Amniotic epithelial cell (primary cell): ENCODE data around the gene CPS1.

Experiments
- DNase-seq: peaks from one replicate; pipeline ENCODE4 v3.0.0-alpha.2; 2010; ENCODE audit warnings: low read depth

Gene CPS1

DNA sequence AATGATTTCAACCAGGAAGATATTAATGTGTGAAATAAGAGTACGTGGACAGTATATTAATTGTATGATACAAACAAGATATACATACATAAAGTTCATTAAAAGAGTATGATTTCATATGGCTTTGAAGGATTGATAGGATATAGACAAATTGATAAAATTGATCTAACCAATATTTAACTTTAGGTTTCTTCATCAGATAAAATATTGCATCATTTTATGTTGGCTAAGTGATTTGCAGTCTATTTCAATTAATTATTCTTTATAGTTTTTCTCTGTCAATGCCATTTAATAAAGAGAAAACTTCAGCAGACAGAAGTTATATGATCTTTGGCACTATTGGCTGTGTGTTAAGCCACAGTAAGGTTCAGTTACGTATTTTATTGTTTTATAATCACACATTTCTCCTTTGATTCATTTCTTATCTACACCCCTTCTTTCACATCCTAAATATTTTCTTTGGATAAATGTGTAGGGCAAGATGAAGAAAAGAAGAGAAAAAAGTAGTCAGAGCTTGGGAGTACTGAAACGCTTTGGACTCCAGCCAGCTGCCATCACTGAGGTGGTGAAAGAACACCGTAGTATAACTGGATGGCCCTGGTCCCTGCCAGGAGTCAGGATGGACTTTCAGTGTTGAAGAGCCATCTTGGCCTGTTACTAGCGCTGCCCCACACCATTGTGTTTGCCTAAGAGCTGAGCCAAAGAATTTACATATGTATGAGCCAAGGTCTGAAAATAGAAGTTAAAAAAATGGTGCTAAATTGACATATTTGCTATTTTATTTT is 9.8 kb upstream of the CPS1 start:
- no peak for DNase-seq

DNA sequence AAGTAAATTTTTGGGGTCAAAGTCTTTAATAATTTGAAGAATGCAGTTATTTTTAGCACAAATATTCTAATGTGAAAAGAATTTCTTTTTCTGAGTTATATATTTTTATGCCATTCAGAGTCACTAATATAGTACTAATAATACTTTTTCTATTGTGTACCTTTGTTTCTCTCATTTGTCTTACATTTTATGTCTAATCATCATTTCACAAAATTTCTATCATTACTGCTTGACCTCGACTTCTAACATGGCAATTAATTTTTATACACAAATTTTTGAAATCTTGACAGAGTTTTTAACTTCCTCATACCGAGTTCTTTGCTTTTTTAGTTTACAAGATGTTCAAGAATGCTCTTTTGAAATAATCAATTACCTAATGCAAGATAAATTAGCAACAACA is 8.4 kb upstream of the CPS1 start:
- DNase-seq = no peak

GRCh38 chr2:210548878-210549384 is 7.5 kb upstream of the CPS1 start:
- DNase-seq = no peak

GRCh38 chr2:210551001-210551400 is 5.4 kb upstream of the CPS1 start:
- no peak for DNase-seq

DNA sequence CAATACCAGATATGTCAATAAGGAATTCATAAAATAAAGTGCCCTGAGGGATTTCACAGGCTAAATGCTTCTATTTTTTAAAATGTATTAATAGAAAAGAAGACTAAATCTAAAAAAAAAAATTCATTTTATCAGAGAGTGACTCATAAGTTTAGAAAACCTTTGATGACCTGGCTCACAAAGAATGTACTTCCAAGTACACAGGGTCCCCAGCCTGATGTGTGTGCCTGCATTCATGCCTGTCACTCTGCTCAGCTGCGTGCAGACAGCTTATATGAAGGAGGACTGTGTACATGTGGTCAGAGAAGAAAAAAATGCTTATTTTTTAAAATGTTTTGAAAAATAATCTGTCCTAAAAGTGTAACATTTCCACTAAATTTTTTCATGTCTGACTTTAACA is 3.0 kb upstream of the CPS1 start:
- DNase-seq = peak; percentile 43

DNA sequence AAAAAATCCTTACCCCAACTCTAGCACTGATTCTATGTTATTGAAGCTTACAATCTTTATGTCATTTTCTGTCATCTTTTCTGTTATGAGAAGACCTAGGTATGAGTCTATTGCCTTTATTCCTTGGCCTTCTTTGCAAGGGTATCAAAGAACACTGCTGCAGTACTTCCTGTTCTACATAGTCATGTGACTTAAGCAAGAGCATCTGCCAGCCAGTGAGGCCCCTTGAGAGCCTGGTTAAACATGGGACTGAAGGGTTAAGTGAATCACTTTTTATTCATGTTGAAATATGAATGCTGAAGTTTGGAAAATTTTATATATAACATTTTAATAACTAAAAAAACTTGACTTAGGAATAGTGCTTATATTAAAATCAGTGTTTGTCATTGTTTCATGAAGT is 844 bp upstream of the CPS1 start:
- no peak for DNase-seq

DNA sequence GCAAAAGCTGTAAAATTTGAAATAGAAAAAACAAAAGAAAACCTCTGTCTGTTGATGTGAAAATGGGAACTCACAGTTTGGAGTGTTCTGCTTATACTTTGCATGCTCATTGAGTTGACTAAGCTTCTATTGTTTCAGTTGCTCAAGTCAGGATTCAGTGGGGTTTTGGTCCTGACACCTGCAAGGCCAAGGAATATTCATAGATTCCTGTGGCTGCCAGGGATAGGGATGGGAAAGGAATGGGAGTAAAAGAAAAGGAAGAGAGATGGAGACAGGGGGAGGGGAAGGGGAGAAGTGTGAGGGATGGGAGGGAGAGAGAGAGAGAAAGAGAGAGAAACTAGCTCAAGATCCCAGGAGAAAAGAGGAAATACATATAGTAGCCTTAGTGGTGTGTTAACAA is 1.3 kb downstream of the CPS1 start:
- DNase-seq = no peak

DNA sequence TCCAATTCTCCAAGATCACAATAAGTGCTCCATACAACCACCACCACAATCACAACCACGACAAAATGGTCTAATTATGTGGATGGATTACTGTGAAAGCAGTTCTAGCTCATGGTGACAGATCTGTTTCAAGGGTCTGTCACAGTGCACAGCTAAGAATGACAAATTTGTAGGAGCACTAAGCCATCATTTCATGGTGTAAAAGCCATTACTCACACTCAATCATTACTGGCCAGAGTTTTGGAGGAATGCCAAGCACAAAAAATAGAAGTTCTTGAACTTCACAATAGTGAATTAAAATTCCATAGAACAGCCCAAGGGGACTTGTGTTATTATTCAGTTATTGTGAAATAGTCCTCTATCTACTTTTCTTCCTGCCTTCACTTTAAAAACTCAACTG is 2.3 kb downstream of the CPS1 start:
- no peak for DNase-seq

DNA sequence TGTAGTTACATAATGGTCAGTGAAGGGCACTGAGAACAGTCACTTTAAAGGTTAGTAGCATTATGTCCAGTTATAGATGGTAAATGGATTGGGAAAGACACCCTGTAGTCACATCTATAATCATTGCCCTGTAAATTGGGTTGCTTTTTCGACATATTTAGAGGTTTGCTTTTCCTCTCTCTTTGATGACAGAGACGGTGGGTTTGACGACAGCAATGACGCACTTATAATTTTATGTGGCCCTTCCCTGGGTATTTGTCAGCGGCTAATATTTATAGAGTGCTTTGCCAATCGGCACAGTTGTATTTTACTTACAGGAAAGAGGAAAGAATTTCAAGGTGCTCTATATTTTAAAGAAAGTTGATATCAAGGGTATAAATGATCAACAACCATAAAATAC is 2.8 kb downstream of the CPS1 start:
- no peak for DNase-seq

GRCh38 chr2:210561475-210561874 is 5.1 kb downstream of the CPS1 start:
- no peak for DNase-seq

DNA sequence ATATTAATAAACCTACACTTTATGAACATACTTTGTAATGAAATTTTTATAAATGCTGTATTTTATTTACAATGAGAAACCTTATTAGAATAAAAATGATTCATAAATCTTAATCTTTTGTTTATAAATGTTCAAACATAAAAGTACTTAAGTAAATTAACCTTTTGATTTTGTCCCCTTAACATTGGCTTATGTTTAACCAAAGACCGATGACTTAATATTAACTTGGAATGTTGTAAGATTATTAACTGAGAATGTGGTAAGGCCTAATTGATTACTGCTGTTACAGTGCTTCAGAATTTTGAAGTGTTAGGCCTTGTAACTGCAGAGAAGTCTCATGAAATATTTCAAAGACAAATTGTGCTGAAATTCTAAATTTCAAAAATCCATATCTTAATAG is 5.7 kb downstream of the CPS1 start:
- DNase-seq = no peak

GRCh38 chr2:210562502-210563080 is 6.2 kb downstream of the CPS1 start:
- no peak for DNase-seq

DNA sequence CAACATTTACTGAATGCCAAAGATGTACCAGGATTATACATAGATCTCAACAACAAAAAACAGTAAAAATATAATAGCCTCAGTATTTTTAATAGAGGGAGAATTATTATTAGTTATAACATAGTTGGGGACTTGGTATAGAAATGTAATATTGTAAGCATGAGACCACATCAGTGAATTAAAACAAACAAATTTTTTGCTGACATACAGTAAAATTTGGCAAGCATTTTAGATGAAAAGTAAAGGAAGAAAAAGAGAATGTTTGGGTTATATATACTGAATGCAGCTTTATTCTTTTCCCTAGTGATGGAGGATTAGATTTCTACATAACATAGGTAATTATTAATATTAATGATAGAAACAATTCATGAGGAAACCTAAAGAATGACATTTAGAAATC is 10.9 kb downstream of the CPS1 start:
- no peak for DNase-seq

DNA sequence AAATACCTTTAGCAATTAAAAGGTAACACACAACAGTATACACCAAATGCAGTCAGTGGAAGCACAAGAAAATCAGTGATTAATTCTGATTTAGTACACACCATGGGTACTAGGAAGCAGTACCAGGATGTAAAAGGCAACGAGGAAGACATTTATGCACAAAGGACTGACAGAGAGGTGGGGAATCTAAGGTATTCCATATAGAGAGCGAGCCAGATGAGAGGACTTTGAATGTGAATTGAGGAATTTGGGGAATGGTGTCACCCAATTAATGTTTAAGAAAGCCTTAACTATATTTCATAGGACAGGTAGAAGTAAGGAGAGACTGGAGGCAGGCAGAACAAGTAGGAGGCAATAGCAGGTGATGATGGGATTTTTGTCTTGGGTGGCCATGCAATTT is 11.7 kb downstream of the CPS1 start:
- no peak for DNase-seq

- DNase-seq = peak; percentile 52
These were observed 21.1 kb downstream of the CPS1 start for GRCh38 chr2:210577263-210578071.

- DNase-seq = no peak
These were observed 28.4 kb downstream of the CPS1 start for GRCh38 chr2:210584834-210585233.

GRCh38 chr2:210586381-210586780 is 30.0 kb downstream of the CPS1 start:
- DNase-seq = peak; percentile 88

DNA sequence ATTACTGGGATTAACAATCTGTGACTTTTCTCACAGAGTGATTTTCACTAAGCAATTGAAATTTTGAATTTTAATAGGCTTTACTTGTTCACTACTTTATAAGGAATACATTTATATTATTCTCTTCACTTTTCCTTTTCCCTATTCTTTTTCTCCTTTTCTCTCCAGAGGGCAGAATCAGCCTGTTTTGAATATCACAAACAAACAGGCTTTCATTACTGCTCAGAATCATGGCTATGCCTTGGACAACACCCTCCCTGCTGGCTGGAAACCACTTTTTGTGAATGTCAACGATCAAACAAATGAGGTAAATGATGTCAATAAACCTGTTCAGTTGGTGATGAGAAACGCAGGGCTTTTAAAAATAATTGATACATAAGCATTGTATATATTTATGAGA is 35.3 kb downstream of the CPS1 start:
- DNase-seq = no peak

DNA sequence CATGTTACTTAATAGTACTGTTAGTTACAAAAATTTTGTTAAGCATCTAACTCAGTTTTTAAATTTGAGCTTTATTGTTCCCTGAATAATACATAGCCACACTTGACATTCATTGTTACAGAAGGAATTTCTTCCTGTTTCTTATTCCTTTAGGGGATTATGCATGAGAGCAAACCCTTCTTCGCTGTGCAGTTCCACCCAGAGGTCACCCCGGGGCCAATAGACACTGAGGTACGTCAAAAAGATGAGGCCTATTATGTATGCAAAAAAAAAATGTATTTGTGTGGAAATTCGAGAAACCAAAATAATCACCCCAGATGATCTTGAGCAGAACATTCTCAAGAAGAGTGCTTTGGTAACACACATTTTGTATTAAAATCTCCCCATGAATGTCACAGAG is 36.3 kb downstream of the CPS1 start:
- DNase-seq = no peak

GRCh38 chr2:210593166-210593565 is 36.8 kb downstream of the CPS1 start:
- DNase-seq = peak; percentile 68

GRCh38 chr2:210598219-210598618 is 41.8 kb downstream of the CPS1 start:
- DNase-seq = no peak

DNA sequence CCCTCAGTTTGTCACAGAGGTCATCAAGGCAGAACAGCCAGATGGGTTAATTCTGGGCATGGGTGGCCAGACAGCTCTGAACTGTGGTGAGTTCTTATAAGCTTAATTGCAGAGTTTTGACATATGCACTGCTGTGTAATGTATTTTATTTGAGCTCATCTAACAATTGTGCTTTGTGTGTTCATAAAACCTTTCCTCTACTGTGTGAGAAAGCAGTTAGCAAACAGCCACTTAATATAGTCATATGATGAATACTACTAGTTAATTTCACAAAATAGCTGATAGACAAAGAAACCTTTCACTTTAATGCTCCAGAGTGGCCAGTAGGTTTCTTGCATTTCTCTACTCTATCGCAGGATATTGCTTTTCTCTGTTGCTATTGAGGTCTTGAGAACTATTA is 43.1 kb downstream of the CPS1 start:
- no peak for DNase-seq

GRCh38 chr2:210604666-210605065 is 48.3 kb downstream of the CPS1 start:
- no peak for DNase-seq
